Natural killer cell treated with Interleukin-12 subunit alpha and Interleukin-12 subunit beta and Interleukin-15 and Interleukin-18, amount 100 ng/mL, for 72 hours (primary cell): ENCODE results near the gene REN. TPM values are rescaled to one million over a fixed set of nuclear protein-coding genes. Genes with fewer than 3 reads are reported as not detected.

Experiments used
- ATAC-seq, 2 donors: fragments of 150-1000 bp; cut with Tn5 transposase in 1 of 2; sonication (Bioruptor Pico), chemical (Tn5 transposase) in 1 of 2; 2 replicates each; pipeline ENCODE4 v1.10.0; 2021
- DNase-seq: peaks from one replicate; pipeline ENCODE4 v3.0.0; 2022; ENCODE audit warnings: low spot score
- H3K27ac Mint-ChIP-seq, 2 donors: 1 replicate in 1 of 2; 2 replicates in 1 of 2; pipeline ENCODE4 v1.8.0; 2022; ENCODE audit warnings: mixed read lengths in 2 of 2, mild to moderate bottlenecking in 1 of 2, moderate library complexity in 1 of 2
- H3K27me3 Mint-ChIP-seq, 2 donors: 1 replicate in 1 of 2; 2 replicates in 1 of 2; pipeline ENCODE4 v1.8.0; 2022; ENCODE audit warnings: mixed read lengths in 2 of 2
- H3K36me3 Mint-ChIP-seq: one replicate; pipeline ENCODE4 v1.8.0; 2022; ENCODE audit warnings: mixed read lengths
- H3K4me1 Mint-ChIP-seq, 2 donors: 1 replicate in 1 of 2; 2 replicates in 1 of 2; pipeline ENCODE4 v1.8.0; 2022; ENCODE audit warnings: low read depth in 2 of 2, mixed read lengths in 2 of 2, mild to moderate bottlenecking in 1 of 2
- H3K4me3 Mint-ChIP-seq: one replicate; pipeline ENCODE4 v1.8.0; 2022; ENCODE audit warnings: mixed read lengths
- H3K9me3 Mint-ChIP-seq: 2 replicates; pipeline ENCODE4 v1.8.0; 2022; ENCODE audit warnings: mixed read lengths
- total RNA-seq, 2 donors: library from RNA; stranded (reverse); gene quantifications; one replicate each; pipeline ENCODE4 v1.2.3, GENCODE V29; 2022

The REN gene
- total RNA-seq, 2 donors from 2014 or later = not detected

GRCh38 chr1:204198348-204199340 lies 32.5 kb upstream of the REN start:
- Mint-ChIP-seq H3K36me3 (no peaks in the 10 kb centered on the region), H3K27ac (no peak overlapping the region), H3K9me3 (no peaks in the 10 kb centered on the region), H3K4me3 (no peak overlapping the region), H3K27me3 (peaks cover 3 to 13% of the 10 kb centered on the region in 2 donors), H3K4me1 (peaks cover 6% of the 10 kb centered on the region in 2 donors)
- ATAC-seq (no peak), DNase-seq (no peak)

GRCh38 chr1:204197068-204197467 lies 30.9 kb upstream of the REN start:
- Mint-ChIP-seq H3K4me1 (peaks cover 6% of the 10 kb centered on the region in 2 donors), H3K27me3 (peaks cover 8 to 12% of the 10 kb centered on the region in 2 donors), H3K9me3 (no peaks in the 10 kb centered on the region), H3K4me3 (no peak overlapping the region), H3K27ac (no peak overlapping the region), H3K36me3 (no peaks in the 10 kb centered on the region)
- DNase-seq (no peak), ATAC-seq (peak in 1 of 2 donors; percentile 3)

GRCh38 chr1:204196068-204196795 lies 30.1 kb upstream of the REN start, which contains the start of gene KISS1:
TSS of gene KISS1 (minus strand) at chr1:204196491. CDS start at chr1:204192876, 3,615 bp downstream.
- no peak within 1 kb of the TSS for H3K4me3 Mint-ChIP-seq
- no peak within 1 kb of the TSS for H3K27ac Mint-ChIP-seq
- H3K36me3 Mint-ChIP-seq = no peaks in the 10 kb centered on the region
- DNase-seq (no peak), ATAC-seq (no peak)
- peaks cover 6% of the 10 kb centered on the region in 2 donors for H3K4me1 Mint-ChIP-seq
- peaks cover 11 to 14% of the 10 kb centered on the region in 2 donors for H3K27me3 Mint-ChIP-seq
- H3K9me3 Mint-ChIP-seq = no peaks in the 10 kb centered on the region

GRCh38 chr1:204194771-204195170 lies 28.6 kb upstream of the REN start:
- Mint-ChIP-seq H3K27ac (no peak overlapping the region), H3K27me3 (peaks cover 14 to 26% of the 10 kb centered on the region in 2 donors), H3K4me3 (no peak overlapping the region), H3K36me3 (no peaks in the 10 kb centered on the region), H3K9me3 (no peaks in the 10 kb centered on the region), H3K4me1 (peaks cover 6 to 9% of the 10 kb centered on the region in 2 donors)
- ATAC-seq = no peak
- no peak for DNase-seq

- H3K36me3 Mint-ChIP-seq = no peaks in the 10 kb centered on the region
- ATAC-seq (no peak), DNase-seq (no peak)
- H3K9me3 Mint-ChIP-seq = no peaks in the 10 kb centered on the region
- H3K27ac Mint-ChIP-seq = no peak overlapping the region
- peaks cover 17 to 32% of the 10 kb centered on the region in 2 donors for H3K27me3 Mint-ChIP-seq
- no peak overlapping the region for H3K4me3 Mint-ChIP-seq
- H3K4me1 Mint-ChIP-seq = peaks cover 6 to 13% of the 10 kb centered on the region in 2 donors
Observed at GRCh38 chr1:204194080-204194479, 27.9 kb upstream of the REN start.

- DNase-seq (no peak), ATAC-seq (no peak)
- H3K9me3 Mint-ChIP-seq = no peaks in the 10 kb centered on the region
- H3K4me3 Mint-ChIP-seq = no peak overlapping the region
- H3K36me3 Mint-ChIP-seq = no peaks in the 10 kb centered on the region
- H3K4me1 Mint-ChIP-seq = peaks cover 6 to 19% of the 10 kb centered on the region in 2 donors
- peaks cover 24 to 41% of the 10 kb centered on the region in 2 donors for H3K27me3 Mint-ChIP-seq
- H3K27ac Mint-ChIP-seq = no peak overlapping the region
Observed at GRCh38 chr1:204192589-204193352, 26.6 kb upstream of the REN start.

GRCh38 chr1:204192046-204192445 lies 25.9 kb upstream of the REN start:
- Mint-ChIP-seq H3K36me3 (no peaks in the 10 kb centered on the region), H3K9me3 (no peaks in the 10 kb centered on the region), H3K4me1 (peaks cover 6 to 19% of the 10 kb centered on the region in 2 donors), H3K27ac (no peak overlapping the region), H3K4me3 (no peak overlapping the region), H3K27me3 (peaks cover 32 to 44% of the 10 kb centered on the region in 2 donors)
- DNase-seq = no peak
- ATAC-seq = no peak

- no peak overlapping the region for H3K4me3 Mint-ChIP-seq
- H3K27me3 Mint-ChIP-seq = peaks cover 36 to 49% of the 10 kb centered on the region in 2 donors
- H3K36me3 Mint-ChIP-seq = no peaks in the 10 kb centered on the region
- DNase-seq = no peak
- peaks cover 6 to 19% of the 10 kb centered on the region in 2 donors for H3K4me1 Mint-ChIP-seq
- ATAC-seq = no peak
- no peak overlapping the region for H3K27ac Mint-ChIP-seq
- H3K9me3 Mint-ChIP-seq = no peaks in the 10 kb centered on the region
Observed at GRCh38 chr1:204191456-204191855, 25.3 kb upstream of the REN start.

- H3K36me3 Mint-ChIP-seq = no peaks in the 10 kb centered on the region
- H3K27ac Mint-ChIP-seq = no peak overlapping the region
- H3K9me3 Mint-ChIP-seq = no peaks in the 10 kb centered on the region
- H3K4me1 Mint-ChIP-seq = peaks cover 6 to 19% of the 10 kb centered on the region in 2 donors
- ATAC-seq (peak; percentile 22 to 62), DNase-seq (no peak)
- H3K27me3 Mint-ChIP-seq = peaks cover 36 to 49% of the 10 kb centered on the region in 2 donors
- peak overlapping the region; percentile 6 for H3K4me3 Mint-ChIP-seq
Observed at GRCh38 chr1:204190212-204191211, 24.4 kb upstream of the REN start.

GRCh38 chr1:204188959-204189639 lies 23.0 kb upstream of the REN start:
- ATAC-seq (no peak), DNase-seq (no peak)
- no peaks in the 10 kb centered on the region for H3K36me3 Mint-ChIP-seq
- peaks cover 39 to 59% of the 10 kb centered on the region in 2 donors for H3K27me3 Mint-ChIP-seq
- H3K9me3 Mint-ChIP-seq = no peaks in the 10 kb centered on the region
- H3K4me3 Mint-ChIP-seq = no peak overlapping the region
- H3K27ac Mint-ChIP-seq = no peak overlapping the region
- peaks cover 0 to 14% of the 10 kb centered on the region in 2 donors for H3K4me1 Mint-ChIP-seq

- ATAC-seq (no peak), DNase-seq (no peak)
- peaks cover 37 to 49% of the 10 kb centered on the region in 2 donors for H3K27me3 Mint-ChIP-seq
- no peaks in the 10 kb centered on the region for H3K9me3 Mint-ChIP-seq
- no peak overlapping the region for H3K4me3 Mint-ChIP-seq
- H3K27ac Mint-ChIP-seq = no peak overlapping the region
- peaks cover 0 to 14% of the 10 kb centered on the region in 2 donors for H3K4me1 Mint-ChIP-seq
- no peaks in the 10 kb centered on the region for H3K36me3 Mint-ChIP-seq
Observed at GRCh38 chr1:204186597-204186996, 20.5 kb upstream of the REN start.

GRCh38 chr1:204181116-204181515 lies 15.0 kb upstream of the REN start:
- peaks cover 9 to 10% of the 10 kb centered on the region in 2 donors for H3K27me3 Mint-ChIP-seq
- DNase-seq = peak; percentile 20
- H3K27ac Mint-ChIP-seq = no peak overlapping the region
- H3K4me1 Mint-ChIP-seq = no peaks in the 10 kb centered on the region
- no peak for ATAC-seq
- no peaks in the 10 kb centered on the region for H3K36me3 Mint-ChIP-seq
- no peaks in the 10 kb centered on the region for H3K9me3 Mint-ChIP-seq
- no peak overlapping the region for H3K4me3 Mint-ChIP-seq
